ENCODE measurements around the gene AKR1C3.
"Not testable (repeated sequence)": the region's sequence is repeated elsewhere in the genome, so short reads cannot be mapped to it uniquely, and the experiment has no call there.

Gene AKR1C3

DNA sequence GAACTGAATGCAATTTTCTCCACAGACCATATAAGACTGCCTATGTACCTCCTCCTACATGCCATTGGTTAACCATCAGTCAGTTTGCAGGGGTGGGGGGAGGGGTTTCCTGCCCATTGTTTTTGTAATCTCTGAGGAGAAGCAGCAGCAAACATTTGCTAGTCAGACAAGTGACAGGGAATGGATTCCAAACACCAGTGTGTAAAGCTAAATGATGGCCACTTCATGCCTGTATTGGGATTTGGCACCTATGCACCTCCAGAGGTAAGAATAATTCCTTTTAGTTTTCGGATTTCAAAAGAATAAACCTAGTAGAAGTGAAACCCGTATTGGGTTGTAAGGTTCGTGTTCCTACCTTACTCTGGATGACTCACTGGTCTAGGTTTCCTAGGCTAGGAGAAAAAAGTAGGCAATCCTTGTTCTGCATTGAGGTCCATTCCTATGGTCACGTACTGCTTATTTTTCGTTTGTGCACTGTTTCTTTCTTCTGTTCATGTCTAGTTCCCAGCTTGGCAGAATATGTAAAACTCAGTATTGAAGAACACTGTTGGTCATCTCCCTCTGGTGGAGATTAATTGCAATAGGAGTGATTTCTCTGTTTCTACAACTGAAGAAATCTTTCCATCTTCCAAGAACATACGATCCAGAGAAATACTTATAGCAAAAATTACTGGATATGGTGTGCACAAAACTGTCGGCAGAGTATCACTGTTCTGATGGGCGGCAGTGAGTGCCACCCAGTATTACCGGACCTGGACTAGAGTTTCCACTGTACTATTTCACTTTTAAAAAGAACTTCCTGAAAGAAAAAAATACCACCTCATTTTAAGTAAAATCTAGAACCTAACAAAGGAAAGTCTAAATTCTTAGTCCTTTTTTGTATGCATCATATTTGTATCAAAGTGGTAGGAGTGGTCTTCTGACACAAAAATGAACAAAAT lies at the start of gene AKR1C3:
TSS of gene AKR1C3 (plus strand) at position 150 of the 941 bp plus-strand sequence. CDS start at position 181, 31 bp downstream.
- peak; percentile 44 for DNase-seq (ENCODE audit: low read depth)

DNA sequence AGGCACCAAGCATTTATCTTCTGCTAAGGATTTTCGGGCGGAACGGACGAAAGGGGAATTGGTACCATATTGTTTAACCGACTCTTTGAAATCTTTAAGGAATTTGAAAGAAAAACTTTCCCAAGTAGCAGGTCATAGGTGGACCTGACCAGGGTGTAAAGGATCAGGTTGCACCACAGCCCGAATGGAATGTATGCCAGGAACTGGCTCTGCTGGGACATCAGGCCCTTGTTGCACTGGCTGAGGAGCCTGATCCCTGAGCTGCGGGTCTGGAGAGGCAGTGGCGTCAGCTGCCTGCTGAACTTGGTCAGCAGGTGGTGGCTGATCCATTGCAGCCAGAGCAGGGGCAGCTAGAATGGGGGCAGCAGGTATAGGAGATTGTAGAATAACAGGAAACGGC lies 49.1 kb upstream of the AKR1C3 start:
- no peak for DNase-seq (ENCODE audit: low read depth)

DNA sequence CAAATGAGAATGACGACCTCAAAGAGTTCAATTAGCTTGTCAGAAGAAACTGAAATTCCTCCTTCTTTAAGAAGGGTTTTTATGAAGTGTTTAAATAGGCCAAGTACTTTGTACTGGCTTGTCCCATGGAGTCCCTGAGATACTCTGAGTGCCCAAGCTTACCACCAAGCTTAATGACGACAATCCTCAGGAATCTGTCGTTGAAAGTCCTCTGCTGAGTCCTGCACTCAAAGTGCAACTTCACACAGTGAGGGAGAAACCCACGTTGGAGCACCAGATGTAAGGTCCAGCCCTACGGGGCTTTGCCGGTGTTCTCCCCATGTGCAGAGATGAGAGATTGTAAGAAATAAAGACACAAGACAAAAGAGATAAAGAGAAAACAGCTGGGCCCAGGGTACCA lies 47.8 kb upstream of the AKR1C3 start:
- DNase-seq (ENCODE audit: low read depth): no peak

DNA sequence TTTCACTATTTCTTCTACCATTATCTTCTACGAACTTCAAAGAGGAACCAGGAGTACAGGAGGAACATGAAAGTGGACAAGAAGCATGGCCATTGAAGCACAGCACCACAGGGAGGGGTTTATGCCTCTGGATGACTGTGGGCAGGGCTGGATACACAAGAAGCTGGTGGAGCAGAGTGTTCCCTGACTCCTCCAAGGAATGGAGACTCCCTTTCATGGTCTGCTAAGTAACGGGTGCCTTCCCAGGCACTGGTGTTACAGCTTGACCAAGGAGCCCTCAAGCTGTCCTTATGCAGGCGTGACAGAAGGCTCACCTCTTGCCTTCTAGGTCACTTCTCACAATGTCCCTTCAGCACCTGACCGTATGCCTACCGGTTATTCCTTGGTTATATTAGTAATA lies 47.2 kb upstream of the AKR1C3 start:
- DNase-seq (ENCODE audit: low read depth): not testable (repeated sequence)

DNA sequence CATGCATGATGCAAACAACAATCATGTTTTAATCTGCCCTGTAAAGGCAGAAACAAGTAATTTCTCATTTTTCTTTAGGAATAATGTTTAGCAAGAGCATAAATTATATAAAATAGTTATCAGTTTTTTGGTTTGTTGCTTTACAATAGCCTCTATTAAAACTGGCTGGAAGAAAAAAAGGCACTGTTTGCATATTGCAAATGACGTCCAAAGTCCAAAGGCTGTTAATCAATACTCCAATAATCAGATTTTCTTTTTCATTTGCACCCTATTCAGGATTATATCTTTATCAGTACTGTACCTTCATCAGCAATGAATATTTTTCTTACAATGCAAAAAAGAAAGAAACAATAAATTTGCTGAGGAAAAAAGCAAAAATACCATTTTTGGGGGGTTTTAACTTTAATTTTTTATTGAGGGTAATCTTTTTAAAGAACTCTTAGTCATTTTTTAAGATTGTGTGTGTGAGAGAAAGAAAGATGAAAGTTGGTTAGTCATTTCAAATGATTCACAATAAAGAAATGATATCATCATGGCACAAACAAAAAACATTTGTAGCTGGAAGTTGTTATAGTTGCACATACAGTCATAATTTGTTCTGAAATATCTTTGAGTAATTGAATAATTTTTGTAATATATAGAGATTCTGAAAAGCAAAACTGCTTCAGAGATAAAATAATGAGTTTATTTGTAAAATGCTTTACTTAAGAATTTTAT lies 46.1 kb upstream of the AKR1C3 start:
- DNase-seq (ENCODE audit: low read depth): peak; percentile 20

DNA sequence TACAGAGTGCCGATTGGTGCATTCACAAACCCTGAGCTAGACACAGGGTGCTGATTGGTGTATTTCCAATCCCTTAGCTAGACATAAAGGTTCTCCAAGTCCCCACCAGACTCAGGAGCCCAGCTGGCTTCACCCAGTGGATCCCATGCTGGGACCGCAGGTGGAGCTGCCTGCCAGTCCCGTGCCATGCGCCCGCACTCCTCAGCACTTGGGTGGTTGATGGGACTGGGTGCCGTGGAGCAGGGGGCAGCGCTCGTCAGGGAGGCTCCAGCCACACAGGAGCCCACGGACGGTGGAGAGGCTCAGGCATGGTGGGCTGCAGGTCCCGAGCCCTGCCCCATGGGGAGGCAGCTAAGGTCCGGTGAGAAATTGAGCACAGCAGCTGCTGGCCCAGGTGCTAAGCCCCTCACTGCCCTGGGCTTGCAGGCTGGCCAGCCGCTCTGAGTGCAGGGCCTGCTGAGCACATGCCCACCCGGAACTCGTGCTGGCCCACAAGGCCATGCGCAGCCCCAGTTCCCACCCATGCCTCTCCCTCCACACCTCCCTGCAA lies 41.2 kb upstream of the AKR1C3 start:
- DNase-seq (ENCODE audit: low read depth): not testable (repeated sequence)

DNA sequence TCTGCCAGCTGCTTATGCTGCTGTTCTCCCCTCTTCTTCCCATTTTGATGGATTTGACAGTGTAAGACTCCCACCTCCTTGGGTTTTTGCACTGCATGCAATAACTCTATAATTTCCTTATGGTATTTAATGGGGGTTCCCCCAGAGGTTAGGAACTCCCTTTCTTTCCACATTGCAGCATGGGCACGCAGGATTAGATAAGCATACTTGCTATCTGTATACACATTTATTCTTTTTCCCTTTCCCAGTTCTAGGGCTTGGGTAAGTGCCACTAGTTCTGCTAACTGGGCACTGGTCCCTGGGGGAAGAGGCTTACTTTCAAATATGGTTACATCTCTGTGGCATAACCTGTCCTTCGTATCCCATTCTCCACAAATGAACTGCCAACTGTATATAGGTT lies 39.4 kb upstream of the AKR1C3 start:
- DNase-seq (ENCODE audit: low read depth): not testable (repeated sequence)

DNA sequence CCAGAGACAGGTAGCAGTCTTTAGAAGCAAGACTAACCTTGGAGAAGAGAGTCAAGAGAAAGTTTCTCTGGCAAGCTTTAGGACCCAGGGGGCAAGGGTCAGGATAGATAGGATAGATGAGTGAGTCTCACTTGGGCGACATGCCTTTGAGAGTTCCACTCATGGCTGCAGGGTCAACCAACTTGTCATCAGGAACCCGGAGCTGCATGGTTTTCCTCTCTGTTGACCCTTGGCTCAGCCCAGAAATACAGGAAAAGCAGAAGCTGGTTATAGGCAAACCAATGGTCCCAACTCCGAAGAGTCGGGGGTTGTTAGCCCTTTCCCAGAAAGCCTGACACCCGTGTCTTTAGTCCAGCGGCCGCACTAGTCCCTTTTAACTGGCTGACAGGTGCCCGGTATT lies 34.9 kb upstream of the AKR1C3 start:
- DNase-seq (ENCODE audit: low read depth): not testable (repeated sequence)

DNA sequence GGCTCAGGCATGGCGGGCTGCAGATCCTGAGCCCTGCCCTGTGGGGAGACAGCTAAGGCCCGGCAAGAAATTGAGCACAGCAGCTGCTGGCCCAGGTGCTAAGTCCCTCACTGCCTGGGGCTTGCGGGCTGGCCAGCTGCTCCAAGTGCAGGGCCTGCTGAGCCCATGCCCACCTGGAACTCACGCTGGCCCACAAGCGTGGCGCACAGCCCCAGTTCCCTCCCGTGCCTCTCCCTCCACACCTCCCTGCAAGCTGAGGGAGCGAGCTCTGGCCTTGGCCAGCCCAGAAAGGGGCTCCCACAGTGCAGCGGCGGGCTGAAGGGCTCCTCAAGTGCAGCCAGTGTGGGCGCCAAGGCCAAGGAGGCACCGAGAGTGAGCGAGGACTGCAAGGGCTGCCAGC lies 33.4 kb upstream of the AKR1C3 start:
- DNase-seq (ENCODE audit: low read depth): not testable (repeated sequence)

DNA sequence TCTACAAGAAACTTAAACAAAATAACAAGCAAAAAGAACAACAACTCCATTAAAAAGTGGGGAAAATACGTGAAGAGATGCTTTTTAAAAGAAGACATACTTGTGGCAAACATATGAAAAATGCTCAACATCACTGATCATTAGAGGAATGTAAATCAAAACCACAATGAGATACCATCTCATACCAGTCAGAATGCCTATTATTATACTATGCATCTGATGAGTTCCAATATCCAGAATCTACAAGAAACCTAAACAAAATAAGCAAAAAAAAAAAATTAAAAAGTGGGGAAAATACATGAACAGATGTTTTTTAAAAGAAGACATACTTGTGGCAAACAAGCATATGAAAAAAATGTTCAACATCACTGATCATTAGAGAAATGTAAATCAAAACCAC lies 29.6 kb upstream of the AKR1C3 start:
- DNase-seq (ENCODE audit: low read depth): no peak

DNA sequence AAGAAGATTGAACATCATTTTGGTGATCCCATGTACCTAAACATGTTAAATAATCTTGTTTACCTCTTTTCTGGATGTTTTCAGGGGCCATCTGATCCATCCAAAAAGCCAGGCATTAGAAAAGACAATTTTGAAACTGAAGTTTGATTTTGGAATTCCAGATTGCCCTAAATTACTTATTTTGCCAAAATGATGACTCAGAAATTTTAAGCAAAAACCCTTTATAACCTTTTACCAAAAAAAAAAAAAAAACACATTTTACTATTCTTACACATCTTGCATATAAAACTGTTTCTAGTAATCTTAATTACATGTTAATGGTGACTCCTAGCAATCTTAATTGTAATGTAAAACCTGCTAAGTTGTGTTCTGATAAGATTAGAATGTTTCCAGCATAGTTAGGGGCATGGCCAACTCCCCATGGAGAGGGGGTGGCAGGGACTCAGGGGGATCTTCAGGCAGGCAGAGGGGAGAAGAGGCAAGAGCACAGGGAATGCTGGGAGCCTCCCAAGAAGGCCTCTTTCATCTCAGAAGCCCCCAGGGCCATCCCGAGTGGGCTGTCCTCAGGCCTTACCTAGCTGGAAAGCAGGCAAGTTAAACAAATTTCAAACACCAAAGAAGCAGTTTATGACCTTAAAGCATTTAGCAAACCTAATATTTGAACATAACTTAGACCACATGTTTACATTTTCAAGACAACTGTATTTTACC lies 25.8 kb upstream of the AKR1C3 start:
- DNase-seq (ENCODE audit: low read depth): no peak

DNA sequence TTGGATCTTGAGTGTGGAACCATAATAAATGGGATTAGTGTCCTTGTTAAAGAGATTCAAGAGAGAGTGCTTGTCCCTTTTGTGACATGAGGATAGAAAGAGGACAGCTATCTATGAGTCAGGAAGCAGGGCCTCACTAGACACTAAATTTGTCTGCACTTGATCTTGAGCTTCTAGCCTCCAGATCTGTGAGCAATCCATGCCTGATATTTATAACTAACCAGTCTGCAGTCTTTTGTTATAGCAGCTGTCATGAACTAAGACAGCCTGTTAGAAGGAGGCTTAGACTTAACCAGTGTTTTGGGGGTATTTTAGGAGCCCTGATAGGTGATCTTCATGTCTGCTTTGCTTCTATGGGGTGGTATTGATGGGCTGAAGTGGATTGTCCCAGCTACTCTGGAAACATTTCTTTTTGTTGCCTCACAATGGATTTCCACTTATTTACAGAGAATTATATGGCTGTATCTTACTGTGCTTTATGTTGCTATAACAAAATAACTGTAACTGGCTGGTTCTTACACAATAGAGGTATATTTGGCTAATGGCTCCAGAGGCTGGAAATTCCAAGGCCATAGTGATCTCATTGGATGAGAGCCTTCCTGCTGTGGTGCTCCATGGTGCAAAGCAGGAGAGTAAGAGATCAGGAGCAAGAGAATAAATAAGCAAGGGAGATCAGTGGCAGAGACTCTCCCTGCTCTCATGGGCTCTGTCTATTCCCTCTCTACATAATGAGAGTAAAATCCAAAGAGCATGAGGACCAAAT lies 23.4 kb upstream of the AKR1C3 start:
- peak; percentile 30 for DNase-seq (ENCODE audit: low read depth)

DNA sequence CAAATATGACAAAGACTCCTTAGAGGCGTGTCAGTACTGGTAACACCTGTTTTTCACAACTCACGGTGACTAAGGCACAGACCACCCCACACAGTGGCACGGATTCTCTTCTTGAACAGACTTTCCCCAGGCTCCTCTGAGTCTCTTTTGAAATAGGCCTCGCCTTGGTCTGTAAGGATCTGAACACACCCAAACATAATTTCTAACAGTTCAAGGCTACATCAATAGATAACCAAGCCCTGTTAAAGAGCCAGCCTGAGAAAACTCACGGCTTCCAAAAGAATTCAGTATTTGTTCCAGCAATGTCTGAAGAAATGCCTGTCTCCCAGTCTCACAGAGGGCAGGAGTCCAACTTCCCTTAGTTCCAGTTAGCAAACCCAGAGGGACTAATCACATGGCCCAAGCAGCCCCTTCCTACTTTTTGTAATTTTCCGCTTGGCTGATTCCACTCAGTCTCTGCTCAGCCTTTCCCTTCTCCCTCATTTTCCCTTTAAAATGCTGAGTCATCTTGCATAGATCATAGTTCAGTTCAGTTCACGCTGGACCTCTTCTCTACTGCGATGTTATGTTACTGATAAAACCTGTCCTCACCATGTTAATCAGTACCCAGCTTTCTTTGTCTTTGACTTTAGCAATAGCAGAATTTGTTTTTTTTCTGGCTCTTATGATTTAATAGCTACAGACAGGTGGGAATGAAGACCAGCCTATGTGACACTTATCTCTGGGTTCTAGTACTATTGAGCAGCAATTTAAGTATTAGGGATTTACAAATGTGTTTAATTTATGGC lies 22.6 kb upstream of the AKR1C3 start:
- peak; percentile 68 for DNase-seq (ENCODE audit: low read depth)

DNA sequence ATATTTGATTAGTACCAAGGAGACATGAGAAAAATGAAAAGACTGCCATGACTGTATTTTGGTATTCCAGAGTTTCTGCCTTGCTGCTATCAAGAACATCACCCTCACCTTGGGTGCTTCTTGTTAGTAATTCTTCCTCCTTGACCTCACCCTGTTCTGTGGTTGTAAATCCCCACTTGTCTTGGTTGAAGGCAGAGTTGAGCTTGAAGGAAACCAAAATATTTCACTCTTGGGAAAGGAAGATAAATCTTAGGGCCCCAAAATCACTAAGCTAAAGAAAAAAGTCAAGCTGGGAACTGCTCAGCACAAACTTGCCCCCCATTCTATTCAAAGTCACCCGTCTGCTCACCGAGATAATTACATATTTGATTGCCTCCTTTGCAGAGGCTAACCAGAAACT lies 20.6 kb upstream of the AKR1C3 start:
- DNase-seq (ENCODE audit: low read depth): no peak

DNA sequence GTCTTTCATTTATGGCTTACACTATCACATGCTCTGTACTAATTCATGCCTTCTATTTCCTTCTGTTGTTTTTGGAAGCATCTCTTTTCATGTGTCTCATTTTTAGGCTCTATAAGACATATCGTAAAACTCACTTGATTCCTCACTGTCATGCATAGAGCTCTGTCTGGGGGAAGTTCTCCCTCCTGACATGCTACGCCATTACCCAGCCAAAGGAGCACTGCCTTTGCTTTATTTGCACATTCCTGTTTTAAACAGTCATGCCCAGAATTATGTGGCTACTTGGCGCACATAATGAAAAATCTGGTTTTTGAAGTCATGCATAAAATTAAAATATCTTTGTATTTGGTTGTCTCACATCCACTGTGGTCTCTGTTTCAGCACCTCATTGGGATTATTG lies 17.6 kb upstream of the AKR1C3 start:
- no peak for DNase-seq (ENCODE audit: low read depth)

DNA sequence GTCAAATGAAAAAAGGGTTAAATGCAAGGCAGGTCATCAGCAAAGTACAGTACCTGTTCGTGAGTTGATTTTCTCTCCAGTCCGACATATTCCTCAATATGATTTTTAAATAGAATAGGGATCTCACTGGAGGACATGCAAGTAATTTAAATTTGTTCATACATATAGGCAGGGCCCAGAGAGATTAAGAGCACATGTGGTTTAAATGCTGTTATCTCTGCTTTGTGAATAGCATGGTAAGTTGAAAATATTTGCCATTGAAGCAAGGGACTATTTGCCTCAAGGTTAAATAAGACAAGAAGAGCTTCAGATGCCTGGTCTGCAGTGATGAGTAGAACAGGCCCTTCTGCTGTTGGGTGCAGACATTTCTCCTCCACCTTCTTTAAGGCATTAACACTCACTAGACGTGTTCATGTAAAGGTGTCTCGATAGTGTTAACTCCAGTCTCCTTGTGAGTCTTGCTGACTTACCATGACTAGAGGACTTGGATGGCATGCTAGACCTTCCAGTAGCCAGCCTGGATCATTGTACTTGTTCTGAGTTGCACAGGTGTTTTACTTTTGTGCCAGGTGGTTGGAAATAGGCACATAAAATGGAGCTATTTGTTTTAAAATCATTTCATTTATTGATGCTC lies 15.6 kb upstream of the AKR1C3 start:
- no peak for DNase-seq (ENCODE audit: low read depth)

DNA sequence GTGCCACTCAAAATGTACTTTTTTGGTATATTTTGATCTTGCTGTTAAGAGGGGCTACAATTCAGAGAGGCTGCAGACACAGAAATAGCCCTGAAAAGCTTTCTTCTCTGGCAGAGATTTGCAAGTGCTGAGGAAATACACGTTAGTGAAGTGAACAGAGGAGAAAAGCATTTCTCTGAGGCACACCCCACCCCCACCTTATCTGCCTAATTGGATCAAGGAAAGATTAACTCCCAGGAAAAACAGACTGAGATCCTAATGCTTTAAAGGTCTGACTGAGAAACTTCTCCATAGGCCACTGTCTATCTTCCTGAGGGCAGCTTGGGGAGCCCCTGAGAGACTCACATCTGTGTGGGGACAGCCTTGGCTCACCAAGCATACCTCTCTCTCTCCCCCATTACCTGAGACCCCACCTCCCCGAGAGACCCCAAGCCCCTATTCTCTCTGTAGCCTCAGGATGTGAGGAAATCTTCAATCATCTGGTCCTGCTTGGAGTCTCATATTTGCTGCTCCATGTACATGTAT lies 14.8 kb upstream of the AKR1C3 start:
- no peak for DNase-seq (ENCODE audit: low read depth)

DNA sequence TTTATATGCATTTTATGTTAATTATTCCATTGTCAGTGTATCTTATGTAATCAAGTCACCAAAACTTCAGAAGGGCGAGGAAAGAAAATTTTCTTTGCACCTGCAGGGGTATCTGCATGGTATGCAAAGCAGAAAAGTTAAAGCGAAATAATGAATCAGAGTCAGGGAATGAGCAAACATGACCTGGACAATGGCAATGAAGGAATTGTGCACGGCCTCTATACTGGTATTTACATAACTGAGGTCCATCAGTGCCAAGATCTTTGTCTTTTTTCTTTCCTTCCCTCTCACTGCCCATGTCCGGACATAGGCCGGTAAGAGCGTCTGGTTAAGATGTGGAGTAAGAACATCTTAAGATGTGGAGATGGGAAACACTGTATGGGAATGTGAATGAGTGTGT lies 14.4 kb upstream of the AKR1C3 start:
- no peak for DNase-seq (ENCODE audit: low read depth)

DNA sequence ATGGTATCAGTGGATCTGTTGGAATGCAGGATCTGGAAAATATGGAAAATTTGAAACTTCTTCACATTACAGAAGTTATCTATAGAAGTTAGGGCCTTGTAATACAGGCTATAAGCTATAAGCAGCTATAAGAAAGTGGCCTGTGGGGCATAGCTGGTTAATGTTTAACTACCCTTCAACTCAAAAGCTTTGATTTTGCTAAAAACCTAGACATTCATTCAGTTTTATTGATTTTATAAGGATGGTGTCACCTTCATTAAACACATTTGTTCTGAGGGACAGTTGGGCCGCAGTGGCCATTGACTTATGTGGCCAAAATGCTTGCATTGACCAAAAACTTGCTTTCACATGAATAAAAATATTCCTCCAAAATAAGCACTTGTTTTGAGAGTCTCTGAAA lies 13.1 kb upstream of the AKR1C3 start:
- no peak for DNase-seq (ENCODE audit: low read depth)

DNA sequence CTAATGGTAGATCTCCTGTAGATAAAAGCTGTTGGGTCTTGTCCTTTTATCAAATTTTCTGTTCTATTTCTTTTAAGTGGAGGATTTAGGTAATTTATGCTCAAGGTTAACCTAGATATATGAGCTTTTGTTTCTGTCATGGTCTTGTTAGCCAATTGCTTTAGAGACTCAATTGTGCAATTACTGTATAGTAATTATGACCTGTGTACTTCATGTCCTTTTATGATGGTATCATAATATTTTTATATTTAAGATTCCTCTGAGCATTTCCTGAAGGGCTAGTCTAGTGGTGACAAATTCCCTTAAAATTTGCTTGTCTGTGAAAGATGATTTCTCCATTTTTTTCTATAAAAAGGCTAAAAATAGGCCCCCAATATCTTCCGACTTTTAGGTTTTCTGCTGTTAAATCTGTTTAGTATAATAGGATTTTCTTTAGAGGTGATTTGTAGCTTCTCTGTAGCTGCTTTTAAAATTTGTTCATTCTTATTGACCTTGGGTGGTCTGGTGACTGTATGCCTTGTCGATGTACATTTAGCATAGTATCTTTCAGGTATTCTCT lies 5.4 kb upstream of the AKR1C3 start:
- no peak for DNase-seq (ENCODE audit: low read depth)

Measured in amniotic epithelial cell (primary cell).